Epithelial cell of prostate (primary cell): Measurements from ENCODE around the gene PRXL2B.

Source experiments
- DNase-seq: peaks from one replicate; pipeline ENCODE4 v3.0.0-alpha.2; 2011; ENCODE audit warnings: low read depth, low spot score
- H3K27ac ChIP-seq: fragments of 450-650 bp; 2 replicates; pipeline ENCODE4 v1.5.1; 2017; ENCODE audit warnings: mild to moderate bottlenecking

The PRXL2B gene

GRCh38 chr1:2595261-2595811 is 8.8 kb downstream of the PRXL2B start:
- DNase-seq = no peak
- no peak overlapping the region for H3K27ac ChIP-seq

DNA sequence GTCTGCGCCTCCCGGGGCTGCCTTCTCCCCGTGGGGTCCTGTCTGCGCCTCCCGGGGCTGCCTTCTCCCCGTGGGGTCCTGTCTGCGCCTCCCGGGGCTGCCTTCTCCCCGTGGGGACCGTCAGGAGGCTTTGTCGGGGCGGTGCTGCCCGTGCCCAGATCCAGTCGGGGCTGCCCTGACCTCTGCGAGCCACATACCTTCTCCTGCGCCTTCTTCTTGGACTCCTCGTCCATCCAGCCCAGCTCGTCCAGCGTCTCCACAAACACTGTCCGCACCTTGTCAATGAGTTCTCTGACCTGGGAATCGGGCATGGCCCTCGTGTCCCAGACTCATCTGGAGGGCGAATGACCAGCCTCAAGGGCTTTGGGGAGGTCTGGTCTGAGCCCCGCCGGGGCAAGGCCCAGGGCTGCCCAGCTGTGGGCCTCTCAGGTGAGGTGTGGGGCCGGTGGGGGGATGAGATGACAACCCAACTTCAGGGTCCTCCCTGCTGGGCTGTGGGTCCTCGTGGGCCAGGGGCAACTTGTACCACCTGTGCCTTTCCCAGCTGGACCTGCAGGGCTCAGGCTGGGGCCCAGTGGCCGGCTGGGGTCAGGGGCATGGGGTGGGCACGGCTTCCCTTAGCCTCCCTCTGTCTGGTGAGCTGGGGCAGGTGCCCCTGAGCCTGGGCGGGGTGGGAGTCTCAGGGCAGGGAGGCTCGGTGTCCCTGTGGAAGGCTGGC is 9.4 kb downstream of the PRXL2B start:
- no peak overlapping the region for H3K27ac ChIP-seq
- no peak for DNase-seq

DNA sequence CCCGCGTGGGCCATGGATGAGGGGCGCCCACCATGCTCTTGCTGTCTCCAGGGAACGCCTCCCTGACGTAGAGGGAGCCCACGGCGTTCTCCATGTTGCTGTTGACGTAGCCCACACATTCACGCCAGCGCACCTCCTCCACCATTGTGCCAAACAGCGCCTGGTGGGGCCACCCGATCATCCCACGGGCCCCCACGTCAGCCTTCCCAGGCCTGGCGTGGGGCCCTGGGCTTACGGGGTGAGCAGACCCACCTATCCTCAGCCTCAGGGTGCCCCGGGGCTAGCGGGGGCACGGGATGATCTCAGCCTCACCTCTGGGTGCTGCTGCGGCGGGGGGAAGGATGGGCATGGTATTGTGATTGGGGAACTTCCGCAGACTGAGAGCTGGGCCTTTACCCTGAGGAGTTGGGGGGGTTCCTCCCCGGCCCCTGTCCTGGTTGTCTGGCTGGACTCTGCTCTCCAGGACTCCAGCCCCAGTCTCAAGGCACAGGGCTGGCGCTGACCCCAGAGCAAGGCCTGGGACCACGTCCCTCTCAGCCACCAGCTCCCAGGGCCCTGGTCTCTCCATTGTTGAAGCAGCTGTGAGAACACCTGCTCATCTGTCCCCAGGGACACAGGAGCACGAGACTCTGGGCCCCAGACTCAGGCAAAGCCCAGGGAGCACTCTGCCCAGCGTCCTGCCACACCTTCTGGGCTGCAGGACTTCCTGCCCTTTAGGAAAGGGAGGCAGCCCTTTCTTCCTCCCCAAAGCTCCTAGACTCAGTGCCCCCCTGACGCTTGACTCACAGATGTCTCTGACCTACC is 10.2 kb downstream of the PRXL2B start:
- no peak for DNase-seq

GRCh38 chr1:2597441-2598328 is 11.1 kb downstream of the PRXL2B start:
- DNase-seq = no peak
- no peak overlapping the region for H3K27ac ChIP-seq

More for the DNA sequence above, 10.2 kb downstream of the PRXL2B start:
- H3K27ac ChIP-seq = no peak overlapping the region

DNA sequence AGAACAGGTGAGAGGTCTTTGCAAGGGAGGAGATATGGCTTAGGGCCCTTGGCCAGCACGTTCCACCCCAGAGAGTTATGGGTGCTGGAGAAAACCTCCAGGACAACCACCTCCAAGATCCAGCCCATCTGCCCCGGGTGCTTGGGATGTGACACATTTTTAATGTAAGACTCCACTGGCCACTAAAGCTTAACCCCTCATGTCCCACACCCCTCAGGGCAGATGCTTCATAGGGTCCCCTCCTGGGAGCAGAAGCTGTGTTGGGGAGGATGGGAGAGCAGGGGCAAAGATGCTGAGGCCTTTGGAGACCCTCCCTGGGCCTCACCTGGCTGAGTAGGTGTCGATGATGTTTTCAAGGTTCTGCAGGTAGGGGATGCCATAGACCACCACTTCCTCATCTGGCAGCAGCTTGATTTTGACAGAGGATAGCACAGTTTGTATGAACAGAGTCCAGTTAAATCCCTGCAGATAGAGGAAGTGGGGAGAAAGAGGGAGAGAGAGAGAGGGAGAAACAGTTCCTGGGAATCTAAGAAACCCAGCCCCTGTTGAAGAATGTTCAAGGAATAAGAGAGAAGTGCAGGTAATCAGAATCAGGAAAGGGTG is 11.9 kb downstream of the PRXL2B start:
- no peak for DNase-seq
- H3K27ac ChIP-seq = no peak overlapping the region

DNA sequence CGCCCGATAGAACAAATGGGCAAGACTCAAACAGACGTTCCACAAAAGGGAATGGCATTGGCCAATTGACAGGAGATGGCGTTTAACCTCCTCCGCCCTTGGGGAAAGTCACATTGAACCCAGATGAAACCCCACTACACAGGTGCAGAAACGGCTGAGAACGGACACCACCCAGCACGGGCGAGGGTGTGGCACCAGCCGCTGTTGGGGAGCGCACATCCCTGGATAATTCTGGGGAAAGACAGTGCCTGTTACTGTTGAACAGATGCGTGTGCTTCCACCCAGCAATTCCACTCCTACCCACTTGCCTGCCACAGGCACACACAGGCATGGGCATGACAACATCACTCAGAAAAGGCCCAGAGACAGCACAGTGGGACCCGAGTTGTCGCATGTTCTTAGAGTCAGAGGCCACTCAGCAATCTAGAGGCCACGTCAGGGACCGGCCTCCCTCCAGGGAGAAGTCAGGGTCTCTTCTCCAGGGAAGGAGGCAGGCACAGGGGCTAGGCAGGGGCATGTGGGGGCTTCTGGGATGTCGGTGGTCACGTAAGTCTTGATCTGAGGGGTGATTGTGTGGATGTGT is 15.2 kb downstream of the PRXL2B start:
- no peak overlapping the region for H3K27ac ChIP-seq
- DNase-seq = no peak

DNA sequence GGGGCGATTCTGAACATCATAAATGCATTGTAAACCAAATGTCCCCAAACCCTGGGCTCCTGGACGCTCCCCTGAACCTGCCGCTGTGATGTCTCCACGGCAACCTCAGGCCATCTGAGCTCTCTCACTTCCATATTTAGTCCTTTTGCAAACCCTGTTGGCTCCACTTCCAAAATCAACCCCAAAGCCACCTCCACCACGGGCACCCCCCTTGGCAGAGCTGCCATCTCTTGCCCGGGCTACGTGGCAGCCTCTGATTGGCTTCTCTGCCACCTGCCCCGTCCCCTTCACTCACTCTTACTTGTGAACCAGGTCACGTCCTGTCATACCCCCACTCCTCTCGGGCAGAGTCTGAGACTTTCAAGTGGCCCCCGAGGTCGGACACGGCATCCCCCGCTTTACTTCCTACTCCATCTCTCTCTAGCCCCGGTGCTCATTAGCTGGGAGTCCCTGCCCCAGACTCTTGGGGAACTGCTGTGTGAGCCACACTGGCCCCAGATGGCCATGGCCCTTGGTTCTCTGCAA is 15.8 kb downstream of the PRXL2B start:
- H3K27ac ChIP-seq = no peak overlapping the region
- no peak for DNase-seq

DNA sequence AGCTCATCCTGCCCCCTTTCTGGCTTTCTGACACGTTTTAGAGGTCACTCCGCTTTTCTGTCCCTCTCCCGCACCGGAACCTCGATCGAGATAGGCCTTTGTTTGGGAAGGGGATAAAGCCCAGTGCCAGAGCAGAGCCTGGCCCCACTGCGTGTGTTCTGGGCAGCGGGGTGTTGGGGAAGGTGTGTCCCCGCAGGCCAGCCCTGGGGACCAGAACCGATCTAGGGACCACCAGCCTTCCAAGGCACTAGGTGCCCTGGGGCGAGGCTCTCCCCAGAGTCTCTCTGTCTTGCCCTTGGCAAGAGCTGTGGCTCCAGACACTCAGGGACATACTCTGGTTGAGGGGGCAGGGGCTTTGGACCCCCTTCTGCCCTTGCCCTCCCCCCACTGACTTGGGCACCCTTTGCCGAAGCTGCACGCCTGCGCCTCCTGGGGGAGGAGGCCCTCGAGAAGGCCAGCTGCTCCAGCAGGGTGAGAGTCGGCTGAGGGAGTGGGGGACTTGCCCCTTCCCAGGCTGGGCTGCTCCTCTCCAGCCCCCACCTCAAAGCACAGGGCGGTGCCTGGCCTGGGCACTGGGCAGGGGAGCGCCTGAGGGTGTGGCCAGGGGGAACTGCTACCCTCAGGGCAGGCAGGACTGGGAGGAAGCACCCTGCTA is 16.4 kb downstream of the PRXL2B start:
- H3K27ac ChIP-seq = no peak overlapping the region
- no peak for DNase-seq

DNA sequence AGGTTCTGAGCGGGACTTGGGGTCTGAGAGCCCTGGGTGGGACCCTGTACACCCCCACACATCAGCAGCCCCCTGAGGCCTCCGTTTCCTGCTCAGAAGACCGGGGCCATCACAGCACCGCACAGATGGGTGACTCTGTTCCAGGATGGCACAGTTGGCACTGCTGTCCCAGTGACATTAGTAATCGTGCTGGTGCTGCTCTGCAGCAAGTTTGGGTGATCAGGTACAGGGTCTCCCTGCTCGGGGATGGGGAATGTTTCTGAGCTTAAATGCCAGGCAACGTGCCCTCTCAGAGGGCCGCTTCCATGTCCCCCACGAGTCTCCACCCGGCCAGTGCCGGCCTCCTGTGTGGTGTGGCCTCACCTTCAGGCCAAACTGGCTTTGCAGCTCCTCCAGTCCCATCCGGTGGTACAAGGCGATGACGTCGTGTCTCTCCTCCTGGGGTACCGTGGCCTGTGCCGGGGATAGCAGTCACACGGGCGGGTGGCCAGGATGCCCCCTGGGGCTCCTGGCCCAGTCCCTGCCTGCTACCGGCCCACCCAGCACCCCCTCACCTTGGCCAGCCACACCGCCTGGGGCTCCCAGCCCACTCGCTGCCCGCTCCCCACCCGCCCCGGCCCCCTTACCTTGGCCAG is 17.1 kb downstream of the PRXL2B start:
- H3K27ac ChIP-seq = no peak overlapping the region
- no peak for DNase-seq

DNA sequence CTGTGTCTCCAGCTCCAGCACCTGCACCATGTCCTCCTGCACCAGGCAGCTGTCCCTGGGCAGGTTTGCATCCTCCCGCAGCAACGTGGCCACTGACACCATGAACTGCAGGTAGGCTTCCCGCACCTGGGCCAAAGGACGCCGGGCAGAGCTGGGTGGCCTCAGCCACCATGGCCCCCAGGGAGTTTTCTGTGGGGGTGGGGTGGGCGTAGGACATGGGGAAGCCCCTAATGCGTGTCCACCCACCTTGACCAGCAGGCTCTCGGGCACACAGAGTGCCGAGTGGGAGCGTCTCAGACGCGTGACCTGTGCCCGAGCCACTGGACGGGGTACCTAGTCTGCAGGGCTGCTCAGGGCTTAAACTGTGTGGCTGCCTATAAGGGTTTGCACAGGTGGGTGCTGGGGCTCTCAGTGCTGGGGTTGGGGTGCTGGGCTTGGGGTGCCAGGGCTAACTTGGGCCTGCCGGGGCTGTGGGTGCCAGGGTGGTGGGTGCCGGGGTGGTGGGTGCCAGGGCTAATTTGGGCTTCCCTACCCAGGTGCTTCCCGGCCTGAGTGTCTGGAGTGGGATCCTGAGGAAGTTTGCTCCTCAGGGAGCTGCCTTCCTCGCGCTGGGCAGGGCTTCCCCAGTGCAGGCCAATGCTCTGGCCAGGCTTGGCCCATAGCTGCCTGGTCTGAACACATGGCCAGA is 17.7 kb downstream of the PRXL2B start:
- DNase-seq = no peak
- H3K27ac ChIP-seq = no peak overlapping the region

- DNase-seq = no peak
- no peak overlapping the region for H3K27ac ChIP-seq
These were observed 18.4 kb downstream of the PRXL2B start for GRCh38 chr1:2604844-2605508.

DNA sequence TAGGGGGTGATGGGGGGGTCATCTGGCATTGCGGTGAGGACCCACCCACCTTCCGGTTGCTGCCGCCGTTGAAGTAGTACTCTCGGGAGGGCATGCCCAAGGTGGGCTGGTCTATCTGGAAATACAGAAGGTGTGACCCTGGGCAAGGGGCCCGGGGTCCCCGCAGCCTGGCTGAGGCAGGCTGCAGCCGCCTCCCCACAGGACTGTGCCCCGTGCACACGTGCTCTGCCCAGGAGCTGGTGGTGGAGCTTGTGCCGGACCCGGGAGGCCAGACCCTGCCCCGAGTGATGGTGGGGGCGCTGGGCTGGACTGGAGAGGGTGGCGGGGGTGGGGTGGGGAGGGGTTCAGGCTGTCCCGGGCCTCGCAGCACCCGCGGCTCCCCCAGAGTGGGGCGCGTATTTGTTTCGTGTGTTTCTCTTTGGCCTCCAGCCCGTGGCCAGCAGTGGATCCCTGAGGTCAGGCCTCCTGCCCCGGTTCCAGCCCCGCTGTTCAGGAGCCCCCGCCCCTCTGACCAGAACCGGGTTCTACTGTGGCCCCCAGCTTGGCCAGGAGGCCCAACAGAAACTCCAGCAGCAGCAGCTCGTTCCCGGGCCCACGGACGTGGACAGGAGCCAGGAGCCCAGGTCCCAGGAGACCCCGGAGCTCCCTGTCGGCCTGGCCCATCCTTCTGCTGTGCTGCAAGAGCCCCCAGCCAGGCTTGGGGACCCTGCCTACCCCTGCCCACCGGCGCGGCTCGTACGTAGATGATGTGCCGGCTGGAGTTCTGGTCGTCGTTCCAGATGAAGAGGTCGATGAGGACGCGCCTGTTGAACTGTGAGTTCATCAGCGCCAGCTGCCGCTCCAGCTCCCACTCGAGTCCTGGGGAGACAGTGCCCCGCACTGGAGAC is 19.2 kb downstream of the PRXL2B start:
- no peak for DNase-seq
- H3K27ac ChIP-seq = no peak overlapping the region

DNA sequence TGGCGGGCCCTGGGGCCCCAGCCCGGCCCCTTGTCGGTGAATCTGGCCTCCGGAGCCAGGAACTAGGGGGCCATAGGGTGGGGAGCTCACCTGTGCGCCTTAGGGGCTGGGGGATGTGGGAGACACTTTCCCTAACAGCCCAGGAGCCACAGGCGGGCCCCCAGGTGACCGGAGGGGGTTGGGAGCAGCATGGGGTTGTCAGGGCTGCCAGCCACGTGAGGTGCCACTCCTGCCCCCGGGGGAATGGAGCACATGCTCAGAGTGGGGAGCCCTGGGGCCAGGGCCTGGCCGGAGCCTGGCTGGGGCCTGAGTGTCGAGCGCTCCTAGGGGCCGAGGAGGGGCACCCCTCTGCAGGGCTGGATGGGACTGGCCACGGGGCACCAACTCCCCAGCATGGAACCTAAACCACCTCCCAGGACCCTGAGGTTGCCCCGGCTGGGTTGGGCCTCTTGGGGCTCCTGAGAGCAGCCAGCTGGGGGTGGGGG is 19.9 kb downstream of the PRXL2B start:
- H3K27ac ChIP-seq = no peak overlapping the region
- no peak for DNase-seq

DNA sequence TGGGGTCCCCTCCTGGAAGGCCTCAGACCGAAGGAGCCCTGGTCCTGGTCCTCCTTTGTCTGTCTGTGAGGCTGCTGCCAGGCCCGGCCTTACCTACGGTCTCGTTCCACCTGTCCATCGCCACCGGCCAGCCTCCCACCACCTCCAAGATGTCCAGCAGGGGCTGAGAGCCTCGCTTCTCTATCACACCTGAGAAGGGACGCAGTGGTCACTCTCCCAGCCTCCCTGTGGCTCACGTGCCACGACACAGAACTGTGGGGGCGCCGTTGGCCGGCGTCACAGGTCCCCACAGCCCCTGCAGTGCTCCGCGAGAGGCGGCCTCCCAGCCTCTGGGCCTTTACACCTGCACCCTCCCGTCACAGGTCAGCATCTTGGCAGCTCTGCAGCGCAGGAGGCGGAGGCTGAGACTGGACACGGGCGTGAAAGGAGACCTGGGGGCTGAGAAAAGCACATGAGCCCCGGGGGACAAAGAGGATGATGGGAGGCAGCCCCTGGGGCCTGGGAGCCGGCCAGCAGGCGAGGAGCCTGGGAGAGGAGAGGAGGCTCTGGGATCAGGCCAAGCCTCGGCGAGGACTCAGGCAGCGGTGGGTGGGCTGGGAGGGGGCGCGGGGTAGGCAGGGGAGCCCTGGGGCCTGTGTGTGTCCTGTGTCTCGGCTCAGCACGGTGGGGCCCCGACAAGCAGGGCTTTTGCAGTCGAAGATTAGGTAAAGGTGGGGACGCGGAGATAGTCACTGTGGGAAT is 20.5 kb downstream of the PRXL2B start:
- H3K27ac ChIP-seq = no peak overlapping the region
- DNase-seq = no peak

DNA sequence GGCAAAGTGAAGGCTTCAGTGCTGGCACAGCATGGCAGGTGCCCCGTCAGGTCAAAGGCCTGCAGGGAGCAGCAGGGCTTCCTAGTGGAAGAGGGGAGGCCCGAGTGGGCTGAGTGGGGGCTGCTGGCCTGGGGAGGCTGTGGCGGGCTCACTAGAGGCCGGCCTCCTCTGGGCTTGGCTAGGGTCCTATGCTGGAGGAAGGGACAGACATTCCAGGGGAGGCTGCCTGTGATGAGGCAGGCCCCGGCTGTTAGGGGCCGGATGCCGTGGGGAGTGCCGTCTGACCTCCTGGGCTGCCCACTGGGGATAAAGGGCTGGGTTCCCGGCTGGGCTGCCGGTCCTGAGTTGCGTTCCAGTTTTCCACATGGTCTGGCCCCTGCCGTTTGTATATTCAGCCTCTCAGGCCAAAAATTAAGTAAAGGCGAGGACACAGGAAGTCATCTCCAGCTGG is 21.1 kb downstream of the PRXL2B start:
- no peak for DNase-seq
- no peak overlapping the region for H3K27ac ChIP-seq
